Tibial nerve (tissue), 4 donors: ENCODE measurements around the gene DPH5. TPM values are rescaled to one million over a fixed set of nuclear protein-coding genes. Genes with fewer than 3 reads are reported as not detected.

Source experiments
- DNase-seq, 2 donors: peaks; one replicate each; pipeline ENCODE4 v3.0.0-alpha.2; 2019; ENCODE audit warnings: low spot score in 2 of 2
- H3K27ac ChIP-seq, 4 donors: fragments of 200-600 bp; sonication (generic) in 3 of 4; one replicate each; pipeline ENCODE4 v1.5.1; 2017 to 2019; ENCODE audit warnings: mild to moderate bottlenecking in 1 of 4
- H3K27me3 ChIP-seq, 2 donors: fragments of 200-600 bp; sonication (generic) in 1 of 2; one replicate each; pipeline versions ENCODE4 v1.5.1 to v1.6.0; 2017 to 2019
- H3K36me3 ChIP-seq, 3 donors: fragments of 200-600 bp; sonication (generic); one replicate each; pipeline ENCODE4 v1.5.1; 2018 to 2019
- H3K4me1 ChIP-seq, 4 donors: fragments of 200-600 bp; sonication (generic) in 3 of 4; one replicate each; pipeline ENCODE4 v1.5.1; 2017 to 2019
- H3K4me3 ChIP-seq, 4 donors: fragments of 200-600 bp; sonication (generic) in 3 of 4; one replicate each; pipeline ENCODE4 v1.5.1; 2017 to 2019; ENCODE audit warnings: mild to moderate bottlenecking in 1 of 4, moderate library complexity in 1 of 4
- H3K9me3 ChIP-seq, 4 donors: fragments of 200-600 bp; sonication (generic) in 3 of 4; one replicate each; pipeline ENCODE4 v1.5.1; 2017 to 2019
- EP300 ChIP-seq, 2 donors: sonication (generic); formaldehyde crosslinking; IDR thresholded peaks; one replicate each; pipeline ENCODE4 v1.6.1; 2017; ENCODE audit warnings: antibody characterized with exemption in 2 of 2, mild to moderate bottlenecking in 1 of 2
- POLR2A ChIP-seq, 2 donors: fragments of 450-650 bp; IDR thresholded peaks; one replicate each; pipeline ENCODE4 v1.6.1; 2017; ENCODE audit warnings: antibody characterized with exemption in 2 of 2, mild to moderate bottlenecking in 2 of 2, moderate library complexity in 2 of 2
- WGBS, 2 donors: methylation state at CpG; one replicate each; pipeline ENCODE4 v1.1.5; 2018; 5-methylcytosine and 5-hydroxymethylcytosine counted together
- total RNA-seq, 4 donors: library from RNA; depleted of rRNA; stranded (reverse); fragments of >200 nt; gene quantifications; one replicate each; pipeline ENCODE4 v1.1.0, GENCODE V29; 2016
- TF ChIP-seq, protein P1 (sequence below), 5 experiments: fragments of 200-600 bp in 3 of 5; fragments of 450-650 bp in 2 of 5; sonication (generic) in 3 of 5; IDR thresholded peaks; one replicate each; pipeline ENCODE4 v1.5.1; 2016 to 2019; ENCODE audit warnings: antibody characterized with exemption in 5 of 5, mild to moderate bottlenecking in 3 of 5, moderate library complexity in 2 of 5

Gene DPH5
- total RNA-seq, 4 donors from 2014 or later: 11.0 to 21.9 (median 17.8) TPM

- no peak overlapping the region for H3K4me3 ChIP-seq
- no peaks in the 10 kb centered on the region for H3K4me1 ChIP-seq
- H3K27ac ChIP-seq: no peak overlapping the region
- TF ChIP-seq EP300 (IDR thresholded peaks at IDR 0.05) (no peak), POLR2A (IDR thresholded peaks at IDR 0.05) (no peak)
- TF ChIP-seq, protein P1, sequence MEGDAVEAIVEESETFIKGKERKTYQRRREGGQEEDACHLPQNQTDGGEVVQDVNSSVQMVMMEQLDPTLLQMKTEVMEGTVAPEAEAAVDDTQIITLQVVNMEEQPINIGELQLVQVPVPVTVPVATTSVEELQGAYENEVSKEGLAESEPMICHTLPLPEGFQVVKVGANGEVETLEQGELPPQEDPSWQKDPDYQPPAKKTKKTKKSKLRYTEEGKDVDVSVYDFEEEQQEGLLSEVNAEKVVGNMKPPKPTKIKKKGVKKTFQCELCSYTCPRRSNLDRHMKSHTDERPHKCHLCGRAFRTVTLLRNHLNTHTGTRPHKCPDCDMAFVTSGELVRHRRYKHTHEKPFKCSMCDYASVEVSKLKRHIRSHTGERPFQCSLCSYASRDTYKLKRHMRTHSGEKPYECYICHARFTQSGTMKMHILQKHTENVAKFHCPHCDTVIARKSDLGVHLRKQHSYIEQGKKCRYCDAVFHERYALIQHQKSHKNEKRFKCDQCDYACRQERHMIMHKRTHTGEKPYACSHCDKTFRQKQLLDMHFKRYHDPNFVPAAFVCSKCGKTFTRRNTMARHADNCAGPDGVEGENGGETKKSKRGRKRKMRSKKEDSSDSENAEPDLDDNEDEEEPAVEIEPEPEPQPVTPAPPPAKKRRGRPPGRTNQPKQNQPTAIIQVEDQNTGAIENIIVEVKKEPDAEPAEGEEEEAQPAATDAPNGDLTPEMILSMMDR (IDR thresholded peaks at IDR 0.05): no peak
- H3K27me3 ChIP-seq: no peaks in the 10 kb centered on the region
- no peak for DNase-seq
- peaks cover 0 to 16% (median 0%) of the 10 kb centered on the region in 4 donors for H3K9me3 ChIP-seq
- 59 to 62% methylated on average over 2 of the region's 2 CpGs for WGBS, 2 donors
- H3K36me3 ChIP-seq: peaks cover 0 to 24% (median 0%) of the 10 kb centered on the region in 3 donors
Measured at GRCh38 chr1:101043776-101044175, 18.2 kb upstream of the DPH5 start.

- TF ChIP-seq EP300 (IDR thresholded peaks at IDR 0.05) (no peak), POLR2A (IDR thresholded peaks at IDR 0.05) (no peak)
- TF ChIP-seq, protein P1 (IDR thresholded peaks at IDR 0.05): no peak
- peaks cover 0 to 16% (median 0%) of the 10 kb centered on the region in 4 donors for H3K9me3 ChIP-seq
- no peak overlapping the region for H3K4me3 ChIP-seq
- H3K4me1 ChIP-seq: no peaks in the 10 kb centered on the region
- H3K27ac ChIP-seq: no peak overlapping the region
- no peak for DNase-seq
- WGBS, 2 donors: 100% methylated on average over 1 of the region's 1 CpG
- no peaks in the 10 kb centered on the region for H3K27me3 ChIP-seq
- peaks cover 0 to 24% (median 0%) of the 10 kb centered on the region in 3 donors for H3K36me3 ChIP-seq
Measured at GRCh38 chr1:101041300-101041699, 15.7 kb upstream of the DPH5 start.

DNA sequence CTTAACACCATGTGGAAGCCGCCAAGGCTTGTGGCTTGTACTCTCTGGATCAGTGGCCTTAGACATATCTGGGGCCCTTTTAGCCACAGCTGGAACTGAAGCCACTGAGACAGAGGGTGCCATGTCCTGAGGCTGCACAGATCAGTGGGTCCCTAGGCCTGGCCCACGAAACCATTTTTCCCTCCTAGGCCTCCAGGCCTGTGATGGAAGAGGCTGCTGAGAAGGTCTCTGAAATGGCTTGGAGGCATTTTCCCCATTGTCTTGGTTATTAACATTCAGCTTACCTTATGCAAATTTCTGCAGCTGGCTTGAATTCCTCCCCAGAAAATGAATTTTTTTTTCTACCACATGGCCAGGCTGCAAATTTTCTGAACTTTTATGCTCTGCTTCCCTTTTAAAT lies 15.1 kb upstream of the DPH5 start:
- Histone ChIP-seq H3K4me1 (no peaks in the 10 kb centered on the region), H3K9me3 (peaks cover 0 to 16% (median 0%) of the 10 kb centered on the region in 4 donors), H3K27me3 (no peaks in the 10 kb centered on the region), H3K36me3 (peaks cover 0 to 24% (median 0%) of the 10 kb centered on the region in 3 donors), H3K4me3 (no peak overlapping the region), H3K27ac (no peak overlapping the region)
- WGBS, 2 donors: 100% methylated on average over 2 of the region's 2 CpGs
- TF ChIP-seq, protein P1 (IDR thresholded peaks at IDR 0.05): no peak
- TF ChIP-seq EP300 (IDR thresholded peaks at IDR 0.05) (no peak), POLR2A (IDR thresholded peaks at IDR 0.05) (no peak)
- no peak for DNase-seq

- Histone ChIP-seq H3K27me3 (no peaks in the 10 kb centered on the region), H3K36me3 (peaks cover 0 to 24% (median 0%) of the 10 kb centered on the region in 3 donors), H3K4me1 (no peaks in the 10 kb centered on the region), H3K27ac (no peak overlapping the region), H3K9me3 (peaks cover 0 to 16% (median 0%) of the 10 kb centered on the region in 4 donors), H3K4me3 (no peak overlapping the region)
- TF ChIP-seq EP300 (IDR thresholded peaks at IDR 0.05) (no peak), POLR2A (IDR thresholded peaks at IDR 0.05) (no peak)
- TF ChIP-seq, protein P1 (IDR thresholded peaks at IDR 0.05): no peak
- 96 to 97% methylated on average over 1 of the region's 1 CpG for WGBS, 2 donors
- no peak for DNase-seq
Measured at GRCh38 chr1:101039245-101039644, 13.7 kb upstream of the DPH5 start.

- Histone ChIP-seq H3K9me3 (peaks cover 0 to 16% (median 0%) of the 10 kb centered on the region in 4 donors), H3K4me3 (no peak overlapping the region), H3K4me1 (no peaks in the 10 kb centered on the region), H3K36me3 (peaks cover 0 to 24% (median 0%) of the 10 kb centered on the region in 3 donors), H3K27me3 (no peaks in the 10 kb centered on the region), H3K27ac (no peak overlapping the region)
- 93 to 94% methylated on average over 3 of the region's 3 CpGs for WGBS, 2 donors
- DNase-seq: no peak
- TF ChIP-seq, protein P1 (IDR thresholded peaks at IDR 0.05): no peak
- TF ChIP-seq EP300 (IDR thresholded peaks at IDR 0.05): no peak
- no peak for TF ChIP-seq POLR2A (IDR thresholded peaks at IDR 0.05)
Measured at GRCh38 chr1:101037316-101037715, 11.7 kb upstream of the DPH5 start.
